Anterior cingulate cortex (tissue), 58 donors: ENCODE results near the gene PRODH.
"Not testable (repeated sequence)": the region's sequence is repeated elsewhere in the genome, so short reads cannot be mapped to it uniquely, and the experiment has no call there.

Source experiments
- DNase-seq, 58 donors: peaks; one replicate each; lab custom pipeline; 2025; lab: John Stamatoyannopoulos, UW

PRODH gene

DNA sequence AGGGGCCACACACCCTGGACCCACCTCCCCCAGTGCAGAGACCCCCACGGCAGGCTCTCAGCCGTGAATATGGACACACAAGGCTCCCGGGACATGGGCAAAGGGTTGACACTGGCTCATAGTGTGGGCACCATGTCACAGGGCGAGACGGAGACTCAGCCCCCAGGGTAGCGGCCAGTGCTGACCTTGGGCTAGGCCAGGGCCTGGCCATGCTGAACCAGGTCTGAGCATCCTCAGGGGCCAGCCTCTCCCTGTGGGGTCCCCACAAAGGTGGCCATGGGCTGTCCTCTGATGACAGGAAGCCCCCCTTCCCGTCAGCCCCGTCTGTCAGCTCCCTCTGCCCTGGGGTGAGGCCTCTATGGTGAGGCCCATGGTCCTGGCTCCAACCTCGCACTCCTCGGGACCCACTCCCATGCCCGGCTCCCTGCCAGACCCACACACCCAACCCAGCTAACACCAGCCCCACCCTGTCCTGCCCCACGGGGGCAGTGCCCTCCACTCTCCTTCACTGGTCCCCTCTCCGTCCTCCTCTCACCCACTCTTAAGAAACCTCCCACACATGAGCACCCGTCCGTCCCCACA, 19.0 kb upstream of the PRODH start:
- no peak for DNase-seq

DNA sequence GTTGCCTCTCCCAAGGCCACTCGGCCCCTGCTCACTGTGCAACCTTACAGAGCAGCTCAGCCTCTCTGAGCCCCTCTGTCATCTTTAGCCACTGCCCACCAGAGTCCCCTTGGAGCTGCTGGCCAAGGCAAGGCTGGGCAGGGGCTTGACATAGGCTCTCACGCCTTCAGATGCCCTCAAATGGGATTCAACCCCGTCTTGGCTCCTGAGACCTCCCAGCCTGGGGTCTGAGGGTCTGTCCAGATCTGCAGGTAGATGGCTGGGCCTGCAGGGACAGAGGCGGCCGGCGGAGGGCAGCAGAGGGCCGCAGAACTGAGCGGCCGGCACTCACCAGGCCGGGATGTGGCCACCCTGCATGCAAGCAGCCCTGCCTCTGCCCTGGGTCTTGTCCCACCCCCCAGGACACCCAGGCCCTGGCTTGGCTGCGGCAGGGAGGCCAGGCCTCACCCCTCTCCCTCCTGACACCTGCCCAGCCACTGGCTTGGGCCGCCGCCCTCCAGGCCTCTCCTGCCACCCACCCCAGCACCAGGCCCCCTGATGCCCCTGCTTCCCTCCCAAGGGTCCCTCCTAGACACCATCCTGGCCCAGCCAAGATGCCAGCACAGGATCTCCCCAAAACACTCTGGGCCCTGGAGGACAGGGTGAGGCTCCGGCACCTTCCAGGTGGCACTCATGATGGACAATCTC, 18.4 kb upstream of the PRODH start:
- peak in 49 of 58 donors; percentile 15 to 78 (median 45) for DNase-seq

GRCh38 chr22:18953128-18953527, 17.0 kb upstream of the PRODH start:
- not testable (repeated sequence) for DNase-seq

GRCh38 chr22:18952022-18952421, 15.9 kb upstream of the PRODH start:
- no peak for DNase-seq

- no peak for DNase-seq
Observed at GRCh38 chr22:18950141-18950540, 14.0 kb upstream of the PRODH start.

DNA sequence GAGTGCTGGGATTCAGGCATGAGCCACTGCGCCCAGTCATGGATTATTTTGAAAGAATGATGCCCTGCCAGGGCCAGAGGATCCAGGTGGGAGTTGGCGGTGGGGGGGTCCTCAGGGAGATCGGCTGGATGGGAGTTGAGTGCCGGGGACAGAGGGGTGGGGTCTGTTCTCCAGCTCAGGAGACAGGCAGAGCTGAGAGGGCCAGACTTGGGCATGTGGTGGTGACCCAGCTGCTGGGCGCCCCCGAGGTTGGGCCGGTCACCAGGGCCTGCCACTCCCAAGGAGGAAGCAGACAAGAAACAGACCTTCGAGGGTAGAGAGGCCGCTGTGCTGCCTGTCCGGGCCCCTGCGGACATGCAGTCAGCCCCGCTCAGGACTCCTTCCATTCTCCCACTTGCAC, 11.8 kb upstream of the PRODH start:
- no peak for DNase-seq

- DNase-seq, result not testable (repeated sequence)
Observed at GRCh38 chr22:18947105-18947504, 11.0 kb upstream of the PRODH start.

DNA sequence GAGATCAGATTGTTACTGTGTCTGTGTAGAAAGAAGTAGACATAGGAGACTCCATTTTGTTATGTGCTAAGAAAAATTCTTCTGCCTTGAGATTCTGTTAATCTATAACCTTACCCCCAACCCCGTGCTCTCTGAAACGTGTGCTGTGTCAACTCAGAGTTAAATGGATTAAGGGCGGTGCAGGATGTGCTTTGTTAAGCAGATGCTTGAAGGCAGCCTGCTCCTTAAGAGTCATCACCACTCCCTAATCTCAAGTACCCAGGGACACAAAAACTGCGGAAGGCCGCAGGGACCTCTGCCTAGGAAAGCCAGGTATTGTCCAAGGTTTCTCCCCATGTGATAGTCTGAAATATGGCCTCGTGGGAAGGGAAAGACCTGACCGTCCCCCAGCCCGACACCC, 2.6 kb upstream of the PRODH start:
- DNase-seq, result not testable (repeated sequence)

GRCh38 chr22:18934688-18935087, 1.4 kb downstream of the PRODH start:
- not testable (repeated sequence) for DNase-seq

DNA sequence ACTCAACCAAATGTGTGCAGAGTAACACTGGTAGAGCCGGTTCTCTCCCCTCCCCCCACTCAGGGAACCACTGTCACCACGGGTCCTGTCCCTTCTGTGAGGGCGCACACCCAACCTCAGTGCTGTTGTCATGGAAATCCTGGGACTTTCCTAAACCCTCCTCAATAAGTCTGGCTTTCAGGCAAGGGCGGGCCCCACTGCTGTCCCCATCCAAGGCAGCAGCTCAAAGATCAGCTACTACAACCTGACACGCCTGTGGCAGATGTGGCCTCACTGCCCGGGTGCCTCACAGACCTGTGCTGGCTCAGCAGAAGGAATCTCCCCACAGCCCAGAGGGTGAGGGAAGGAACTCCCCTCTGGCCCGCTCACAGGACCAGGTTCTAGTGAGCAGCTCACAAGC, 2.2 kb downstream of the PRODH start:
- no peak for DNase-seq

DNA sequence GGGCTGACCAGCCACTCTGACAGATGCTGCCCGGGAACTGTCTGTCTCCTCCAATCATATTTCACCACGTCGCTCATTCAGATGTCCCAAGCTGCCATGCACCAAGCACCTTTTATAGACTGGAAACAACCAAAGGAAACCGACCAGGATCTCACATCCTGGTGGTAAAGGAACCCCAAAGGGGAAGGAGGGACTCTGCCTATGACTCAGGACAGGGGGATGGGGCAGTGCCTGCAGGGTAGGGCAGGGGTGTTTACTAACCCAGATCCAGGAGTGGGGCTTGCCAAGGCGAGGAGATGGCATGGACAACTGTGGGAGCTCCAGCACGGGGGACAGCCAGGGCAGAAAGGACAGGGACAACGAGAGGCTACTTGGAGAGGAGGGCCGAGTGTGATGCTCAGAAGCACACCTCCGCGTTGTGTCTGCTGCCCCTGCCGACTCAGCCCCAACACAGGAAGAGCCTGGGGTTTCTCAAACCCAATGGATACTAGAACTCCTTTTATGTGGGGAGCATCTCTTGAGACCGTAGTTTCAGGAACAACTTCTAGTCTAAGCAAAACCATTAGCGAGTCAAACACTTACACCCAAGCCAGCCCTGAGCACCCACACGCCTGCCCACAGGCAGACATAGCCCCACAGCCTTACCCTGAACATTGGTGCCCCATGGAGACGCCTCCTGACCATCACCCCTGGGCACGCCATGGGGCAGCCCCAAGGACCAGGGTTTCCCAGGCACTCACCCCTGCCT, 4.0 kb downstream of the PRODH start:
- no peak for DNase-seq

DNA sequence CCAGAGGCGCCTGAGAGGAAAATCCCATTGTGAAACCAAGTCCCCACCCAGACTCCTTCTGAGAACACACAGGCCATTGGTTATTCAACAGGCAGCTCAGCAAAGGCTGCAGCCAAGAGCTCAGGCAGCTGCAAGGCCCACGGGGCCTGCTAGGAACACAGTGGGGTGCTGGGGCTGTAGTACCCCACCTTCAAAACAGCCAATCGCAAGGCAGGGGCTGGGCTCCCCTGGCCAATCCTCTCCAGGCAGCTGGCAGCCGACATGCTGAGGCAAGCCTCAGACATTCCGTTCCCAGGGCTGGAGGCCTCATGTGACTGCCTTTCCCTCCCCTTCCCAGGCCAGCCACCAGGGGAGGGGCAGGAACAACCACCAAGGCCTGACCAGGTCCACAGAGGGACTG, 6.6 kb downstream of the PRODH start:
- DNase-seq, result no peak

DNA sequence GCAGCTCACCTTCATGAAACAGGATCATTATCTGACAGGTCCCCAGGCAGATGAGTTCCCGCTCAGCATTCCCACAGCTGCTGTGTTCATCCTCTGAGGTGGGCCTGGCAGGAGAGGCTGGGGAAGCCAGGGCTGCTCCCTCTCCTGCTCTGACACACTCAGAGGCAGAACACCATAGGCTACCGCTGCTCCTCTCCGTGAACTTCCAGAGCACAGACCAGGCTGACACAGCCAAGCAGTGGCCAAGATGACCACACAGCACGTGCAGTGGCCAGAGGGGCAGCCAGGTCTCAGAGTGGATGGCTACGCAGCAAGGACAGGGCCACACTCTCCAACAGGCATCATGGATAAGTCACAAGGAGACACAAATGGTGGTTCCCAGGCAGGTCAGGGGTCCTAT, 8.5 kb downstream of the PRODH start:
- no peak for DNase-seq

GRCh38 chr22:18927020-18927419, 9.1 kb downstream of the PRODH start:
- DNase-seq, result no peak

DNA sequence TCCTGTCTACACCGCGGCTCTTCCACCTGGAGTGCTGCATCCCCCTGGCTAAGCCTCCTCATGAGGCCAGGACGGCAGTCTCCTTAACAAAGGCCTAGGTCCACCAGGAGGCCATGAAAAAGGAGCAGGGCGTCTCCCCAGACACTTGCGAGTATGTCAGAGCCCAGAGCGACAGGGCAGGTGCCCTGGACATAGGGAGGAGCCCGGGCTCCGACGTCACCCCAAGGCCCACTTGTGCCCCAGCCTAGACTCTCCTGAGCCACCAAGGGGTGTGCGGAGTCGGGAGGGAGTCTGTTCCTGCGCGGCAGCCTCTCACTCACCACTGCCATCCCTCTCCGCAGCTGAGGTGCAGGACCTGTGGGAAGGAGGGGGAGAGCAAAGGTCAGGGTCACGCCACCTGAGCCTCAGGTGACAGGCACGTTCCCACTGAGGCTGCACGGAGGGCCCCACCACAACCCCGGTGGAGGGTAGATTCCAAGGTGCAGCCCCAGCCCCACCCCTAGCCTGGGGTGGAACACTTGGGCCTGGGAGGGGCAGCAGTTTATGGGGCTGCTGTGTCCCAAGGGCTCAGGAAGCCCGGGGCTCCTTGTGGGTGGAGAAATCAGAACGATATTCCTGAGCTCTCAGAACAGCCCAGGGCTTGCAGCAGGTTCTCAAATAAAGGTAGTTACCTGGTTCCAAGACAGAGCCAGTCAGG, 10.6 kb downstream of the PRODH start:
- no peak for DNase-seq

GRCh38 chr22:18920257-18920902, 15.7 kb downstream of the PRODH start:
- not testable (repeated sequence) for DNase-seq

GRCh38 chr22:18917818-18918217, 18.3 kb downstream of the PRODH start:
- not testable (repeated sequence) for DNase-seq

- not testable (repeated sequence) for DNase-seq
Observed at GRCh38 chr22:18915550-18915949, 20.5 kb downstream of the PRODH start.

DNA sequence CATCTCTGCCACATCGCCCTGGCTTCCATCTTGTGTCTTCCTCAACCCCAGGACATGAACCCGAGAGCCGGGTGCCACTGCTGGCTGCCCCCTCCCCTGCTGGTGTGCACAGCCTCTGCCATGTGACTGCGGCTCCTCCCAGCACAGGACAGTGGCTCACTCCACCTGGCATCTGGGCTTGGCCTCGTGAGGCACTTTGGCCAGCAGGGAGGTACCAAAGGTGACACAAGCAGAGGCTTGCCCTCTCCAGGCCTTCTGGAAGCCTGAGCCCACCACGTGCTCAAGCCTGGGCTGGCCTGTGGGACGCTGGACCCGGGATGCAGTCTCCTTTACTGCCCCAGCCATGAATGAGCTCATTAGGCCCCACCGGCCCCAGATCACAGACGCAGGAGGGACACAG, 21.5 kb downstream of the PRODH start:
- not testable (repeated sequence) for DNase-seq

- DNase-seq, result not testable (repeated sequence)
Observed at GRCh38 chr22:18912264-18912946, 23.7 kb downstream of the PRODH start.
